Measurements from ENCODE around the gene CYP20A1. TPM values are rescaled to one million over a fixed set of nuclear protein-coding genes. Genes with fewer than 3 reads are reported as not detected.

CYP20A1 gene
- total RNA-seq, 1 donor from 2014 or later, result 33.6 TPM

Small RNAs within 50 kb of the gene (small RNA-seq; reads per million reads assigned to genes)
- gene RN7SL670P (ENCODE audit: low replicate concordance), result not detected

Other genes with a start within 250 kb of the CYP20A1 start
- 66.0 TPM for gene NBEAL1, start 224.1 kb upstream of the CYP20A1 start, total RNA-seq
- gene ABI2, start 89.4 kb downstream of the CYP20A1 start, total RNA-seq, result 46.6 TPM

All from tongue (tissue), 2 donors.